A673 (cell line): ENCODE results near the gene PRKAR1A.

Source experiments
- CTCF ChIP-seq: fragments of 300-800, 200-600 bp; sonication (generic); conservative IDR thresholded peaks from 2 replicates; pipeline ENCODE4 v1.5.1; 2017; ENCODE audit warnings: low read depth, mild to moderate bottlenecking, antibody characterized with exemption, low read length, moderate library complexity, mixed read lengths
- EZH2 ChIP-seq: fragments of 200-600 bp; sonication (generic); IDR thresholded peaks from 2 replicates; pipeline ENCODE4 v1.6.1; 2017; ENCODE audit warnings: borderline replicate concordance, low read depth, mild to moderate bottlenecking, mixed read lengths, antibody characterized with exemption, low read length; ENCODE audit not compliant: poor library complexity, severe bottlenecking

DNA sequence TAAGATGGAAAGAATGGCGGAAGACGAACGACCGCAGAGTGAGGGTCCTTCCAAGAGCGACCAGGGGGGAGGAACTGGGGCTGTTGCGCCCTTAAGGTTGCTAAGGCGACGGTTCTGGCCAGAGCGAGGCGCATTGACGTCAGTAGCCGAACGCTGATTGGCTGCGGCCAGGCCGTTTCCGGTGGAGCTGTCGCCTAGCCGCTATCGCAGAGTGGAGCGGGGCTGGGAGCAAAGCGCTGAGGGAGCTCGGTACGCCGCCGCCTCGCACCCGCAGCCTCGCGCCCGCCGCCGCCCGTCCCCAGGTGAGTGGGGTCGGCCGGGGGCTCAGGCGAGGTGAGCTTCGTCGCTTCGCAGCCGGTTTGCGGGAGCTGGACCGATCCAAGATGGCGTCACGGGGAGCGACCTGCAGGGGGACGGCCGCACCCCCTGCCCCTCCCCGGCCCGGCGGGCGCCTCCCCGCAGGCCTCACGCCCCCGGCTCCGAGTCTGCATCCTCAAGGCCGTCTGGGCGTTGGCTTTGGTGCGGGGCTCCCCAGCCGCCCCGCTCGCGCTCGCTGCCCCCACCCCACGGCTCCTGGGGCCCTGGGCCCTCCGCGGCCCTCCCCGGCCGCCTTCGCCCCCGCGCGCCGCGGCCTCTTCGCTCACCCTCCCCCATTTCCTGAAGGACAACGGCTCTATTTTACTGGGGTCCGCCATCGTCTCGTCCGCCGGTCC is at the start of gene PRKAR1A:
- TF ChIP-seq CTCF (no peak), EZH2 (no peak)
